Measurements from ENCODE around the gene TMEM86B.

DNA sequence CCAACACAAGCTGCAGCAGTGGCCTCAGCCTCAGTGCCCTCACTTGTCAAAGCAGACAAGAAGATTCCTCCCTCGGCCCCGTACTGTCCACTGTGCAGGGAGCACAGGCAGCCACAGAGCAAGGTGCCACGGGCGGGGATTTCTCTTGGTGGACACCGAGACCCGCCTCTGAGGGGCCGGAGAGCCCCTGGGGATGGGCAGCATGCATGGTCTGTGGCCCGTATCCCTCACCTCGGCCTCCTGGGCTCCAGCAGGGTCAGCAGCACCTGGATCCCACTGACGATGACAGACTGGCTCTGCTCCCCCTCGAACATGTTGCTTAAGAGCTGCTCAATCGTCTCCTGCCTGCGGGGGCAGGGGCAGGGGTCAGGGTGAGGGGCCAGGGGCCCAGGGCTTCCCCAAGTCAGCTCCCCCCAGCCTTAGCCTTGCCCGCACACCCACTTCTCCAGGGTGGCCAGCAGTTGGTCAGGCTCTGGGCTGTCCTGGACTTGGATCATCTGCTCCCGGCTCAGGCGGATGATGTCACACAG, 13.4 kb upstream of the TMEM86B start:
- TF ChIP-seq REST (IDR thresholded peaks at IDR 0.05; ENCODE audit: insufficient read depth in 1 of 2, low read depth in 2 of 2, low read length in 1 of 2) (no peak), TCF7L2 (IDR thresholded peaks at IDR 0.05; ENCODE audit: low read depth, low read length) (no peak), POLR2AphosphoS5 (IDR thresholded peaks at IDR 0.05; ENCODE audit: low read depth, low read length) (no peak)
- TF ChIP-seq, protein P1, sequence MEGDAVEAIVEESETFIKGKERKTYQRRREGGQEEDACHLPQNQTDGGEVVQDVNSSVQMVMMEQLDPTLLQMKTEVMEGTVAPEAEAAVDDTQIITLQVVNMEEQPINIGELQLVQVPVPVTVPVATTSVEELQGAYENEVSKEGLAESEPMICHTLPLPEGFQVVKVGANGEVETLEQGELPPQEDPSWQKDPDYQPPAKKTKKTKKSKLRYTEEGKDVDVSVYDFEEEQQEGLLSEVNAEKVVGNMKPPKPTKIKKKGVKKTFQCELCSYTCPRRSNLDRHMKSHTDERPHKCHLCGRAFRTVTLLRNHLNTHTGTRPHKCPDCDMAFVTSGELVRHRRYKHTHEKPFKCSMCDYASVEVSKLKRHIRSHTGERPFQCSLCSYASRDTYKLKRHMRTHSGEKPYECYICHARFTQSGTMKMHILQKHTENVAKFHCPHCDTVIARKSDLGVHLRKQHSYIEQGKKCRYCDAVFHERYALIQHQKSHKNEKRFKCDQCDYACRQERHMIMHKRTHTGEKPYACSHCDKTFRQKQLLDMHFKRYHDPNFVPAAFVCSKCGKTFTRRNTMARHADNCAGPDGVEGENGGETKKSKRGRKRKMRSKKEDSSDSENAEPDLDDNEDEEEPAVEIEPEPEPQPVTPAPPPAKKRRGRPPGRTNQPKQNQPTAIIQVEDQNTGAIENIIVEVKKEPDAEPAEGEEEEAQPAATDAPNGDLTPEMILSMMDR (IDR thresholded peaks at IDR 0.05), result no peak
